Cardiac muscle cell (in vitro differentiated cells and primary cell): ENCODE data around the gene SEPTIN8. TPM values are rescaled to one million over a fixed set of nuclear protein-coding genes. Genes with fewer than 3 reads are reported as not detected.

ENCODE experiments used
- DNase-seq, 2 donors: peaks; one replicate each; pipeline versions ENCODE4 v3.0.0 to v3.0.0-alpha.2; 2010 to 2017; ENCODE audit warnings: low read depth in 1 of 2, low spot score in 1 of 2
- H3K27ac ChIP-seq: fragments of 200-600 bp; sonication (generic); 2 replicates; pipeline ENCODE4 v1.5.1; 2016
- H3K27me3 ChIP-seq: fragments of 200-600 bp; sonication (generic); 2 replicates; pipeline ENCODE4 v1.6.0; 2016; ENCODE audit warnings: control low read depth
- H3K36me3 ChIP-seq: fragments of 200-600 bp; sonication (generic); 2 replicates; pipeline ENCODE4 v1.5.1; 2016; ENCODE audit warnings: control low read depth
- H3K4me1 ChIP-seq: fragments of 200-600 bp; sonication (generic); 2 replicates; pipeline ENCODE4 v1.8.1; 2017; ENCODE audit warnings: low read depth, mild to moderate bottlenecking, mixed run types
- H3K4me3 ChIP-seq: fragments of 200-600 bp; sonication (generic); 2 replicates; pipeline ENCODE4 v1.5.1; 2016; ENCODE audit warnings: mild to moderate bottlenecking
- H3K9me3 ChIP-seq: fragments of 200-600 bp; sonication (generic); 2 replicates; pipeline ENCODE4 v1.5.1; 2017; ENCODE audit warnings: low read depth, mild to moderate bottlenecking, control low read depth
- CTCF ChIP-seq: IDR thresholded peaks from 2 replicates; pipeline ENCODE4 v1.5.1; 2012; ENCODE audit warnings: low read depth, mild to moderate bottlenecking, low read length
- polyA plus RNA-seq: library from polyadenylated mRNA; unstranded; fragments of >200 nt; fragmentation: Nextera tagmentation; extraction: Ambion mirVana; gene quantifications from 2 replicates; pipeline ENCODE4 v1.2.1, GENCODE V29; 2016
- total RNA-seq: library from RNA; depleted of rRNA; stranded (reverse); fragments of >200 nt; gene quantifications from 2 replicates; pipeline ENCODE4 v1.2.3, GENCODE V29; 2016

SEPTIN8 gene
- total and polyA plus RNA-seq, 2 experiments from 2014 or later, result 18.6 to 51.9 TPM

DNA sequence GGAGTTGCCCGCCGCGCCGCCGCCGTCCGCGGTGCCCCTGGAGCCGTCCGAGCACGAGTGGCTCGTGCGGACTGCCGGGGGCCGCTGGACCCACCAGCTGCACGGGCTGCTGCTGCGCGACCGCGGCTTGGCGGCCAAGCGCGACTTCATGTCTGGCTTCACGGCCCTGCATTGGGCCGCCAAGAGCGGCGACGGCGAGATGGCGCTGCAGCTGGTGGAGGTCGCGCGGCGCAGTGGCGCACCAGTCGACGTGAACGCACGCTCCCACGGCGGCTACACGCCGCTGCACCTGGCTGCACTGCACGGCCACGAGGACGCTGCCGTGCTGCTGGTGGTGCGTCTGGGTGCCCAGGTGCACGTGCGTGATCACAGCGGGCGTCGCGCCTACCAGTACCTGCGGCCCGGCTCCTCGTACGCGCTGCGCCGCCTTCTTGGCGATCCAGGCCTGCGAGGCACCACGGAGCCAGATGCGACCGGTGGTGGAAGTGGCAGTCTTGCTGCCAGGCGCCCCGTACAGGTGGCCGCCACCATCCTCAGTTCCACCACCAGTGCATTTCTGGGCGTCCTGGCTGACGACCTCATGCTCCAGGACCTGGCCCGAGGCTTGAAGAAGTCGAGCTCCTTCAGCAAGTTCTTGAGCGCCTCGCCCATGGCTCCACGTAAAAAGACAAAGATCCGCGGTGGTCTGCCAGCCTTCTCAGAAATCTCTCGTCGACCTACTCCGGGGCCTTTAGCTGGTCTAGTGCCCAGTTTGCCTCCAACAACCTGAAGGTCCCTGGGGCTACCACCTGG lies 37.7 kb upstream of the SEPTIN8 start:
- Histone ChIP-seq H3K4me3 (no peak overlapping the region), H3K36me3 (no peaks in the 10 kb centered on the region), H3K9me3 (no peaks in the 10 kb centered on the region), H3K27me3 (peaks cover 81% of the 10 kb centered on the region), H3K4me1 (peaks cover 3% of the 10 kb centered on the region), H3K27ac (no peak overlapping the region)
- TF ChIP-seq CTCF, result no peak
- no peak for DNase-seq

- DNase-seq, result peak in 1 of 2 donors; percentile 58
- peak overlapping the region; percentile 37 for H3K4me3 ChIP-seq
- H3K27ac ChIP-seq, result no peak overlapping the region
- no peaks in the 10 kb centered on the region for H3K36me3 ChIP-seq
- peaks cover 89% of the 10 kb centered on the region for H3K27me3 ChIP-seq
- TF ChIP-seq CTCF, result no peak
- H3K4me1 ChIP-seq, result peaks cover 3% of the 10 kb centered on the region
- H3K9me3 ChIP-seq, result no peaks in the 10 kb centered on the region
Observed at GRCh38 chr5:132813599-132814502, 36.8 kb upstream of the SEPTIN8 start.

DNA sequence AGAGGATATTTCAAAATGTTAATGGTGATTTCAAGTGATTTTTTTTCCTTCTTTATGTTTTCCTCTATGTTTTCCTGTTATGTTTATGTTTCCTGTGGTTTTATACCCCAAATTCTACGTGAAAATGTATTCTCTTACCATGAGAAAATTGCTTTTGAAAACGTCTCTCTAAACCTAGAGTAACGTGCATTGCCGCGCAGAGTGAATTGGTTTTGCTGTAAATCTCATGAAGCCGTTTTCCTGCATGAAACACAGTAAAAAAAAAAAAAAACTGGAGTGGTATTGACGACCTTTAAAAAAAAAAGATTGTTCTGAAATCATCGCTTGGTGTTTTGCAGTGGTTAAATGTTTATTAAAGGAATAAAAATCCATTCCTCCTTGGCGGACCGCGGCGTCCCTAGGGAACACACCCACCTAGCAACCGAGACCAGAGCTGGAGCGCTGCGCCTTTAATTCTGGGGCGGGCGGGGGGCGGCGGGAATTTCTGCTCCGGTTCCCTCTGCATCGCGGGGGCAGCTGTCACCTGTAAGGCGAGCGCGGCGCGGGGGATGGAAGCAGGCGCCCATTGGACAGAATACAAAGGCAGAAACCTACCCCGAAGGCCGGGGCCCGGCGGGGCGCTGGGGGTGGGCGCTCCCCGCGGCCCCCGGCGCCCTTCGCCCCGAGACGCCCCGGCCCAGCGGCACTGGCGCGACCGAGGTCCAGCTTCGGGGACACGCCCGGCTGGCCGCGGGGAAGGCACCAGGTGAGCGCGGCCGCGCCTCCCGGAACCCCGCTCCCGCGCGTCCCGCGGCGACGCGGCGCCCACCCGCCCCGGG lies 36.0 kb upstream of the SEPTIN8 start, which contains the start of gene SOWAHA:
SOWAHA (plus strand) TSS at position 522 of the 818 bp plus-strand sequence. CDS start 320 bp downstream, outside the sequence.
- no peaks in the 10 kb centered on the region for H3K9me3 ChIP-seq
- peaks cover 90% of the 10 kb centered on the region for H3K27me3 ChIP-seq
- no peak for TF ChIP-seq CTCF
- peaks cover 3% of the 10 kb centered on the region for H3K4me1 ChIP-seq
- H3K27ac ChIP-seq, result no peak within 1 kb of the TSS
- no peaks in the 10 kb centered on the region for H3K36me3 ChIP-seq
- peak in 1 of 2 donors; percentile 37 for DNase-seq
- peak within 1 kb of the TSS; percentile 37 for H3K4me3 ChIP-seq

DNA sequence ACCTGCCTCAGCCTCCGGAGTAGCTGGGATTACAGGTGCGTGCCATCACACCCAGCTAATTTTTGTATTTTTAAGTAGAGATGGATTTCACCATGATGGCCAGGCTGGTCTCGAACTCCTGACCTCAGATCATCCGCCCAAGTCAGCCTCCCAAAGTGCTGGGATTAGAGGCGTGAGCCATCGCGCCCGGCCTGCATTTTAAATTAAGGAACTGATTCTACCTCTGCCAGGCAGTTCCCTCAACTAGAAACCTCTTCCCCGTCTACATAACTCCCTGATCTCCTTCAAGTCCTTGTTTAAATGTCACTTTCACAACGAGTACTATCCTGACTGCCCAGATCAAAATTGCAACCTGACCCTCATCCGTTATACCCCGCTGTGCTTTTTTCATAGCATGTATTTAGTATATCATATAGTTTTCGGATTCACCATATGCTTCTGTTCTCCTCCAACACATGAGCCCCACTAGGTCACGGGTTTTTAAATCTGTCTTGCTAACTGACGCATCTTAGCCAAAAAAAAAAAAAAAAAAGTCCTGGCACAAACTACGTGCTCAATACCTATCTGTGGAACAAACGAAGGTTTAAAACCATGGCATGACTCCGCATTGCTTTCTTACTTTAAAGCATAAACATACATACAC lies 35.2 kb upstream of the SEPTIN8 start:
- H3K27me3 ChIP-seq, result peaks cover 88% of the 10 kb centered on the region
- DNase-seq, result no peak
- H3K27ac ChIP-seq, result no peak overlapping the region
- no peaks in the 10 kb centered on the region for H3K36me3 ChIP-seq
- H3K4me3 ChIP-seq, result no peak overlapping the region
- H3K9me3 ChIP-seq, result no peaks in the 10 kb centered on the region
- TF ChIP-seq CTCF, result no peak
- peaks cover 3% of the 10 kb centered on the region for H3K4me1 ChIP-seq
